BE2C (cell line): ENCODE results near the gene ARHGAP44.

Experiments
- DNase-seq: peaks from one replicate; pipeline ENCODE4 v3.0.0-alpha.2; 2020
- H3K27me3 ChIP-seq: fragments of 250-450 bp; sonication (Bioruptor Pico); 2 replicates; pipeline ENCODE4 v1.5.1; 2020; ENCODE audit warnings: mild to moderate bottlenecking
- H3K36me3 ChIP-seq: fragments of 250-450 bp; sonication (Bioruptor Pico); 2 replicates; pipeline ENCODE4 v1.5.1; 2020; ENCODE audit warnings: mild to moderate bottlenecking
- H3K4me1 ChIP-seq: fragments of 250-450 bp; sonication (Bioruptor Pico); 2 replicates; pipeline ENCODE4 v1.5.1; 2020
- H3K4me3 ChIP-seq: 2 replicates; pipeline ENCODE4 v1.5.1; 2011; ENCODE audit warnings: low read depth, low read length
- H3K9me3 ChIP-seq: fragments of 250-450 bp; sonication (Bioruptor Pico); 2 replicates; pipeline ENCODE4 v1.5.1; 2020
- CTCF ChIP-seq: IDR thresholded peaks from 2 replicates; pipeline ENCODE4 v1.5.1; 2012; ENCODE audit warnings: mild to moderate bottlenecking, low read depth, low read length

ARHGAP44 gene

GRCh38 chr17:12853921-12854320 is 64.6 kb downstream of the ARHGAP44 start:
- Histone ChIP-seq H3K4me3 (no peak overlapping the region), H3K9me3 (no peaks in the 10 kb centered on the region), H3K4me1 (no peaks in the 10 kb centered on the region), H3K27me3 (no peaks in the 10 kb centered on the region), H3K36me3 (no peaks in the 10 kb centered on the region)
- DNase-seq, result no peak
- TF ChIP-seq CTCF, result no peak

- DNase-seq, result no peak
- H3K4me1 ChIP-seq, result no peaks in the 10 kb centered on the region
- H3K27me3 ChIP-seq, result no peaks in the 10 kb centered on the region
- TF ChIP-seq CTCF, result no peak
- no peak overlapping the region for H3K4me3 ChIP-seq
- no peaks in the 10 kb centered on the region for H3K36me3 ChIP-seq
- H3K9me3 ChIP-seq, result no peaks in the 10 kb centered on the region
Observed at GRCh38 chr17:12856416-12856815, 67.1 kb downstream of the ARHGAP44 start.

GRCh38 chr17:12857592-12857991 is 68.3 kb downstream of the ARHGAP44 start:
- no peak for TF ChIP-seq CTCF
- no peaks in the 10 kb centered on the region for H3K9me3 ChIP-seq
- H3K27me3 ChIP-seq, result no peaks in the 10 kb centered on the region
- DNase-seq, result no peak
- no peak overlapping the region for H3K4me3 ChIP-seq
- H3K4me1 ChIP-seq, result no peaks in the 10 kb centered on the region
- no peaks in the 10 kb centered on the region for H3K36me3 ChIP-seq

GRCh38 chr17:12859520-12859919 is 70.2 kb downstream of the ARHGAP44 start:
- H3K9me3 ChIP-seq, result no peaks in the 10 kb centered on the region
- no peaks in the 10 kb centered on the region for H3K4me1 ChIP-seq
- H3K4me3 ChIP-seq, result no peak overlapping the region
- no peak for DNase-seq
- H3K36me3 ChIP-seq, result no peaks in the 10 kb centered on the region
- no peaks in the 10 kb centered on the region for H3K27me3 ChIP-seq
- TF ChIP-seq CTCF, result no peak

- Histone ChIP-seq H3K9me3 (no peaks in the 10 kb centered on the region), H3K36me3 (no peaks in the 10 kb centered on the region), H3K27me3 (no peaks in the 10 kb centered on the region), H3K4me3 (no peak overlapping the region), H3K4me1 (no peaks in the 10 kb centered on the region)
- DNase-seq, result no peak
- no peak for TF ChIP-seq CTCF
Observed at GRCh38 chr17:12865769-12866168, 76.5 kb downstream of the ARHGAP44 start.

- H3K27me3 ChIP-seq, result no peaks in the 10 kb centered on the region
- no peak for TF ChIP-seq CTCF
- no peak for DNase-seq
- no peaks in the 10 kb centered on the region for H3K36me3 ChIP-seq
- H3K4me3 ChIP-seq, result no peak overlapping the region
- H3K9me3 ChIP-seq, result no peaks in the 10 kb centered on the region
- no peaks in the 10 kb centered on the region for H3K4me1 ChIP-seq
Observed at GRCh38 chr17:12866244-12866643, 76.9 kb downstream of the ARHGAP44 start.
